ENCODE results near the gene SESTD1. TPM values are rescaled to one million over a fixed set of nuclear protein-coding genes. Genes with fewer than 3 reads are reported as not detected.

SESTD1 gene
- total and polyA plus RNA-seq, 2 of the 4 experiments (the other 2 are of a cell fraction): 8.4 to 12.7 TPM

GRCh38 chr2:179181002-179181401, 83.6 kb downstream of the SESTD1 start:
- H2BK5ac ChIP-seq (ENCODE audit: low read depth, low read length, poor library complexity, severe bottlenecking): no peak overlapping the region
- peaks cover 4% of the 10 kb centered on the region for H3K36me3 ChIP-seq (ENCODE audit: control insufficient read depth, insufficient read depth, low read length)
- H2BK15ac ChIP-seq (ENCODE audit: low read depth, low read length): no peak overlapping the region
- ChIA-PET POLR2A (ENCODE audit: unreplicated experiment) (no interaction called here), CTCF (no interaction called here)
- H3K18ac ChIP-seq (ENCODE audit: low read depth, low read length): no peak overlapping the region
- no peaks in the 10 kb centered on the region for H3K9me3 ChIP-seq (ENCODE audit: control insufficient read depth, insufficient read depth, low read length)
- no peak overlapping the region for H4K91ac ChIP-seq (ENCODE audit: insufficient read depth, low read depth, low read length)
- no peak overlapping the region for H2AK9ac ChIP-seq (replicated peaks; ENCODE audit: low read depth, low read length, poor library complexity)
- peaks cover 0 to 13% of the 10 kb centered on the region in 2 experiments; a peak in 2 of 4 replicates for H3K79me1 ChIP-seq (ENCODE audit: low read depth in 1 of 2, low read length in 2 of 2)
- dilution Hi-C loops (cut with HindIII; ENCODE audit: low sequenced_read_pairs, unreplicated experiment): no loop called here
- ATAC-seq (ENCODE audit: low read depth) (no peak), DNase-seq (no peak)
- H3K9ac ChIP-seq (ENCODE audit: low read depth, low read length): no peak overlapping the region
- in situ Hi-C loops (cut with MboI; ENCODE audit: low sequenced_read_pairs): no loop called here
- WGBS, 2 experiments (ENCODE audit: extremely low coverage in 2 of 2, insufficient read length in 1 of 2): no CpG with 5 or more reads among the region's 3 CpGs
- H2AK5ac ChIP-seq (ENCODE audit: low read depth, low read length): no peak overlapping the region
- no peaks in the 10 kb centered on the region for H3K4me1 ChIP-seq (ENCODE audit: control insufficient read depth, insufficient read depth, low read length)
- H3K23ac ChIP-seq (ENCODE audit: low read depth, low read length): no peak overlapping the region
- no peak overlapping the region for H3K56ac ChIP-seq (ENCODE audit: extremely low read depth, insufficient read depth, low read length)
- no peaks in the 10 kb centered on the region; the same call in 1 of the 2 replicates for H3K9me1 ChIP-seq (ENCODE audit: insufficient read depth, low read length)
- H3K4ac ChIP-seq (ENCODE audit: low read depth, low read length): no peak overlapping the region
- no TSS peak for BruUV-seq (replicated peaks)
- no peak overlapping the region for H2AFZ ChIP-seq (replicated peaks; ENCODE audit: low read length, poor library complexity)
- no peaks in the 10 kb centered on the region for H3K27me3 ChIP-seq (ENCODE audit: control insufficient read depth, insufficient read depth, low read length)
- intact Hi-C loops (cut with micrococcal nuclease): no loop called here
- H2BK20ac ChIP-seq (ENCODE audit: low read depth, low read length): no peak overlapping the region
- no peak overlapping the region for H4K5ac ChIP-seq (ENCODE audit: low read depth, low read length)
- no peak overlapping the region for H3K4me2 ChIP-seq (ENCODE audit: low read depth, low read length)
- TF ChIP-seq MXI1 (IDR thresholded peaks at IDR 0.05; ENCODE audit: borderline replicate concordance, low read depth, low read length) (no peak), FOS (IDR thresholded peaks at IDR 0.05; ENCODE audit: low read depth, low read length) (no peak), CHD1 (IDR thresholded peaks at IDR 0.05; ENCODE audit: low read depth, low read length) (no peak), CEBPB (IDR thresholded peaks at IDR 0.05; ENCODE audit: low read depth, low read length) (no peak), CTCF (conservative IDR thresholded peaks at IDR 0.05; ENCODE audit: low read depth, low read length) (no peak), RCOR1 (IDR thresholded peaks at IDR 0.05; ENCODE audit: insufficient replicate concordance, low read length) (no peak), ELK1 (IDR thresholded peaks at IDR 0.05; ENCODE audit: borderline replicate concordance, low read depth, low read length) (no peak), BHLHE40 (IDR thresholded peaks at IDR 0.05; ENCODE audit: low read depth, low read length) (no peak), MAFK (IDR thresholded peaks at IDR 0.05; ENCODE audit: low read depth, low read length) (no peak), SMC3 (IDR thresholded peaks at IDR 0.05; ENCODE audit: low read depth, low read length) (no peak), NFE2L2 (IDR thresholded peaks at IDR 0.05; ENCODE audit: low read depth, low read length) (no peak), RFX5 (IDR thresholded peaks at IDR 0.05; ENCODE audit: low read depth, low read length) (no peak), USF2 (IDR thresholded peaks at IDR 0.05; ENCODE audit: low read depth, low read length) (no peak), MAZ (IDR thresholded peaks at IDR 0.05; ENCODE audit: borderline replicate concordance, low read depth, low read length) (no peak), RAD21 (IDR thresholded peaks at IDR 0.05; ENCODE audit: low read length) (no peak), POLR2A (IDR thresholded peaks at IDR 0.05; ENCODE audit: low read depth, low read length) (no peak)
- H3K4me3 ChIP-seq (ENCODE audit: insufficient read depth, low read depth, low read length): no peak overlapping the region
- H3K14ac ChIP-seq (replicated peaks; ENCODE audit: low read depth, low read length): no peak overlapping the region; the same call in 1 of the 2 replicates
- no peak overlapping the region for H2BK120ac ChIP-seq (ENCODE audit: low read depth, low read length)
- no peaks in the 10 kb centered on the region for H4K20me1 ChIP-seq (ENCODE audit: insufficient read depth, low read length)
- H3K27ac ChIP-seq (ENCODE audit: insufficient read depth, low read length): no peak overlapping the region
- H4K8ac ChIP-seq (ENCODE audit: low read depth in 2 of 2, low read length in 2 of 2): no peak overlapping the region
